AML-193 (cell line): ENCODE measurements around the gene GAS1.

Experiments
- DNase-seq, 2 experiments: peaks; one replicate each; lab custom pipeline; 2025; lab: John Stamatoyannopoulos, UW

The GAS1 gene

DNA sequence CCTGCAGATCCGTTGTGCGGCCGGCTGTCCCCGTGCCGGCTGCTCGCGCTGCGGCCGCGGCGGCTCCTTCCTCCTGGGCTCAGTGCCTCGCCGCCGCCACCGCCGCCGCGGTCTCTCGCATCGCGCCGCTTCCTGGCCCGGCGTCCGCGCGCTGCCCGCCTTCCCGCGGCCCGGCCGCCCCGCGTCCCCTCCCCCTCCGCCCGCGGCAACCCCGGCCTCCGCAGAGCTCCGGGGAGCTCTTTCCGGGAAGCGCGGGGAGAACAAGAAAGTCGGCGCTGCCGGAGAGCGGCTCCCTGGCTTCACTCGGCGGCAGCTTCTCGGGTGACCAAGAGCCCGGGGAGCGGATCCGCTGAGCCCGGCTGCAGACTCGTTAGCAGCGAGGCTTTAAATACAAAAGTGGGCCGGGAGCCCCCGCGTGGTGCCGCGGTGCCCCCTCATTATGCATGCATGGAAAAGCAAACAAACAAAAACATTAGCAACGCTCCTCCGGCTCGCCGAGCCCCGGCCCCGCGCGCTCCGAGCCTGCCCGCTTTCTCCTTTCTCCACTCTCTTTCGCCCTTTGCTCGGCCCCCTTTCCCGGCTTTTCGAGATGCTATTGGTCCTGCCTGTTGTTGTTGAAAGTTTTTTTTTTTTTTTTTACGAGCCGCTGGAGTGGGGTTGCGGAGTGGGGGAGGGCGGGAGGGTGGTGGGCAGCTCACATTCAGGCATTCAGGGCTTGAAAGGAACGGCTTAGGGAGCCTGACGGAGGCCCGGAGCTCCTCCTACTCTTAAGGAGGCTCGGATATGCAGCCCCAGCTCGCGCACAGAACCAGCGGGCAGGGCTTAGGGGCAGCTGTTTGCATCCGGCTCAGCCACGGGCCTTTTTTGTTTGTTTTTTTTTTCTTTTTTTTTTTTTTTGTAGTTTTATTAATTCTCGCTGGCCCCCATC is at the start of gene GAS1:
TSS of gene GAS1 (minus strand) at position 361 of the 928 bp plus-strand sequence. CDS start 727 bp downstream, outside the sequence.
- DNase-seq: no peak

DNA sequence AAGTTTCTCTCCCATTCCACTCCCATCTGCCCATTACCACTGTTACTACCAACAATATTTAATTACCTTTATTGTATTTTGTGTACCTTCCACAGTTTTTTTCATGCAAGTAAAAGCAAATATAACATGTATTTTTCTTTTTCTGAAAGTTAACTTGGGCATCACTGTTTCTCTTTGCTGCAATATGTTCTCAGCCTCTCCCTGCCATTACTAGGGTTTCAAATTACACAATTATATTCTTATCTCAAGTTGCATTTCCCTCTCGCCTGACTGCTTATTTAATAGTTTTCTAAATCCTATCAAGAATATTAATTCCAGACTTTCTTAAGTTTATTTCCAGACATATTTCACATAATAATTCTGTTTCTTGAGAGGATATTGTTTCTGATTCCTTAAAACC is 46.9 kb upstream of the GAS1 start:
- no peak for DNase-seq

DNA sequence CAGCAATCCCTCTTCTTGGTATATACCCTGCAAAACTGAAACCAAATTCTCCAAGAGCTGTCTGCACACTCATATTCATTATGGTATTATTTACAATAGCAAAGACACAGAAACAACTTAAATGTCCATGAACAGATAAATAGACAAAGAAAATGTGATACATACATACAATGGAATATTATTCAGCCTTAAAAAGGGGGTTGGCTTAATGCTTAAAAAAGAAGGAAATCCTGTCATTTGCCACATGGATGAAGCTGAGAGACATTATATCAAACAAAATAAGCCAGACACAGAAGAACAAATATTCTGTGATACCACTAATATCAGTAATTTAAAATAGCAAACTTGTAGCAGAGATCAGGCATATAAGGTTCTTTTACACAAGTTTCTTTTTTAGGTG is 46.5 kb upstream of the GAS1 start:
- DNase-seq: no peak

- no peak for DNase-seq
Observed at GRCh38 chr9:86991077-86991476, 43.8 kb upstream of the GAS1 start.

GRCh38 chr9:86990290-86990689 is 43.0 kb upstream of the GAS1 start:
- peak; percentile 5 to 10 for DNase-seq

GRCh38 chr9:86987900-86988299 is 40.6 kb upstream of the GAS1 start:
- no peak for DNase-seq

DNA sequence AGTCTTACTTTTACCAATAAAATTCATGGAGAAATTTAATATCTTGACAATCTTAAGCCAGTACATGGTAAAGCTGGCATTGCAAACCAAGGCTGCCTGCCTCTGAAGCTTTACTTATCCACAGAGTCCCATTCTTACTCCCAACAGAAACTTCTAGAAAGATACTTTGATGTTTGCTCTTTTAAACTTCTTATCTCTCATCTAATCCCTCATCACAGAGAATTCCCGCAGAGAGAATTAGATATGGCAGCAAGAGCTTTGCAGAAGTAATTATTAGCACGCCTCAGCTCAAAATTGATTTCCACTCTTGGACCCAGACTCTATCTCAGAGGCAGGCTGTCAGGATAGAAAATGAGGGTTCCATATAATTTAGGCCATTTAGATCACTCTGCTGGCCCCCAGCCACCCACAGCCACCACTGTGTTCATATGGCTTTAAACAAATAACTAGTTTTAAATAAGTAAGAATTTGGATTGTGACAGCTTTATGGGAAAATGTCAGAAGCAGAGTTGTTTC is 37.9 kb upstream of the GAS1 start:
- no peak for DNase-seq

GRCh38 chr9:86983620-86984259 is 36.4 kb upstream of the GAS1 start:
- no peak for DNase-seq

GRCh38 chr9:86983249-86983619 is 35.9 kb upstream of the GAS1 start:
- no peak for DNase-seq

DNA sequence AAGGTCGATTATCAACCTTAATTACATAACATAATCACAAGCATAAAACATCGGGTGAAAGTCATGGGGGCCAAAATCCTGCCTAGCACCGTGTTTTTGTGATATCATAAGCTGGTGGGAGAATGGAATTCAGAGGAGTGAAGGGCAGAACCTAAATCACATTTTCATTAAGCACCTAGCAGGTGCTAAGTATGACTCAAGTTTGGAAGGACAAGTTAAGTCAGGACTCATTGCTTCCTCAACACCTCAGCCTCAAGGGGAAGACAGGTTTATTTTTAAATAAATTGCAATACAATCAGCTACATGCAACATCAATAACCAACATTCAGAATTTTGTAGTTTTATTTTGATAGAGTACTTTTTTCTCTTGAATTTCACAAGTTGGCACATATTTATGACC is 33.5 kb upstream of the GAS1 start:
- no peak for DNase-seq

GRCh38 chr9:86979657-86980056 is 32.4 kb upstream of the GAS1 start:
- no peak for DNase-seq

DNA sequence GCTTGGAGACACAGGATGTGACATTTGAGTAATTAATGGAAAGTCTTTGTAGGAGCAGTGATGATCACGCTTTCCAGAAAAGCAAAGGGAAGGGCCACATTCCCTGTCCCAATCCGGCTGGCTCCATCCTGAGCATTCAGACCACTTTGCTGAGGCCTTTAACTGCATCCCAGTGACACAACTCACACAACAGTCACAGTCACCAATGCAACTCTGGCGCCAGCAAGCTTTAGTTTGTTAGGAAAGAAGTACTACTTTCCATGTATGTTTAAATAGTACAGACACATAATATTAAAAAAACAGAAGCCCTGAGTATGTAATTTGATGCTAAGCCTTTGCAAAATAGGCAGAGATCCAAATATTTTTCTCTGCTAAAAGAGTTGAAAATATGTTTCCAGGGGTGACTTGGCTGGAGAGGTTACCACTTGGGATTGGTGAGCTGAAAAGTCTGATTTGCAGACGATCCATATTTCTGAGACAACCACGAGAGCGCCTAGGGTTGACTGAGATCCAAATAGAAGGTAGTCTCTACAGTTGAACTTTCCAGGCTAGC is 31.7 kb upstream of the GAS1 start:
- DNase-seq: no peak

- DNase-seq: no peak
Observed at GRCh38 chr9:86978413-86978812, 31.1 kb upstream of the GAS1 start.

DNA sequence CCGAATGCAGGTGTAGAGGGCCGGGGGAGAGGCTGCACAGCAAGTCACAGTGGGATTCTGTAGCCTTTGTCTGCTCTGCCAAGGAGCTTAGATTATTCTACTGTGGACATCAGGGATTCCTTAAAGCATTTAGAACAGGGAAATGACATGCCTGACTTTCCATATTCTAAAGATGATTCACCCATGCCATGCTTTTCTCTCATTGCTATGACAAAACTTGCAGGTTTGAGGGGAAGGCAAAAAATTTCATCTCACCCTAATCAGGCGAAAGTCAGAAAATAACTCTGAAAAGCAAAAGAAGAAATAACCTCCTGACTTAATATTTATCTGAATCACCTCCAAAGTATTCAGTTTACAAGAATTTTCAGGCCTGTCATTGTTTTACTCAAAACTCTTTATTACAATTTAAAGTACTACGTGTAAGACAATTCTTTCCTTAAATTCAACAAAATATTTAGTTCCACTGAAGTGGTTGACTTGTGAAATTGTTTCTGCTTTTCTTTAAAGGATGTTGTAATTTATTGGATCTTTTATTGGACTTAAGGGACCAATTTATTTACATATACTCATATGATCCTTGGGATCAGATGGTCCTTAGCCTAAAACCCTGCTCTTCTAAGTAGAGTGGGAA is 30.0 kb upstream of the GAS1 start:
- no peak for DNase-seq

DNA sequence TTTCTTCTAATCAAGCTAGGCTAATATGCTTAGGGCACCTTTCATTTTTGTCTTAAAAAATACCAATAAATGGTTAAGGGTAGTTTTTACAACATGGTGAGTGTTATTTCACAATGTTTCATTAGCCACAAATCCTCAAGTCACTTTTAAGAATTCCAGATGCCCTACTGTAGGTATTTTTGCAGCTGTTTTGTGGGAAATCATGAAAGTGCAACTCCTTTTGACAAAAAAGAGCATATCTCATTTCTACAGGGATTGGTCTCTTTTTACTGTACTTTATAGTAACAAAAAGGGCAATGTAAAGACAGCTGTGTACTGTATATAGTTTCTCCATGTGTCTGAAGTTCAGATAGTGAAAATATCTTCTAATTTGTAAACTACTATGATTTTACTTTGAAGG is 28.3 kb upstream of the GAS1 start:
- DNase-seq: no peak

DNA sequence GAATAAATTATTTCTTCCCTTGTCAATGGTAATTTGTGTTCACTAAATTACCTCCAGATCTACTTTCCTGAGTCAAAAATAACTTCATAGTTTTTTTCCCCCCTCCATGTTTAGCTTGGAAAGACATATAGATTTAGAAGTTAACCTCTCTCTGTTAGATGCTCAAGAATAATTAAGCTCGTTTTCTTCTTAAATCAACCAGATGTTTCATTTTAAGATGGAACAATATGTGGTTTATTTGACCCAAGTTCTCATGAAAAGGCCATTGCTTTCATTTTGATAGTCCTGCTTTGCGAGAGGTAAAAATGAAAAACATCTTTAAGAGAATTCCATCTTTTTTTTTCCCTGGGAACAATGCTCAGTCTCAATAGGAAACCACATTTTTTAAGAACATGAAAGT is 27.7 kb upstream of the GAS1 start:
- no peak for DNase-seq

DNA sequence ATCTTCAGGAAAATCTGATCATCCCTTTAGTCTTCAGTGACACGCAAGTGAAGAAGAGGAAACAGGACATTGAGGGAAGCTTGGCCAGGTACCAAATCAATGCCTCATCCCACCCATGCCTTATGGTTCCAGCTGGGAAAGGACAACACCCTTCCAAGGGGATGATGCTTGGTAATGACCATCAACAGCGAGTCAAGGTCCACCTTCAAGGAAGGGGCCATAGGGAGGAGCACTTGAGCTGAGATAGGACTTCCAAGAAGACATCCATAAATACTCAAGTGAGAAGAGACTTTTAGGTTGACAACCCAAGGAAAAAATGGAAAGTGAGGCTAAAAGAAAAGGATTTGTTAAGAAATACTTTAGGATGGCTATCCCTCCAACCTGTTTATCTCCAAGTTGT is 27.1 kb upstream of the GAS1 start:
- no peak for DNase-seq

- DNase-seq: no peak
Observed at GRCh38 chr9:86971742-86972141, 24.4 kb upstream of the GAS1 start.

DNA sequence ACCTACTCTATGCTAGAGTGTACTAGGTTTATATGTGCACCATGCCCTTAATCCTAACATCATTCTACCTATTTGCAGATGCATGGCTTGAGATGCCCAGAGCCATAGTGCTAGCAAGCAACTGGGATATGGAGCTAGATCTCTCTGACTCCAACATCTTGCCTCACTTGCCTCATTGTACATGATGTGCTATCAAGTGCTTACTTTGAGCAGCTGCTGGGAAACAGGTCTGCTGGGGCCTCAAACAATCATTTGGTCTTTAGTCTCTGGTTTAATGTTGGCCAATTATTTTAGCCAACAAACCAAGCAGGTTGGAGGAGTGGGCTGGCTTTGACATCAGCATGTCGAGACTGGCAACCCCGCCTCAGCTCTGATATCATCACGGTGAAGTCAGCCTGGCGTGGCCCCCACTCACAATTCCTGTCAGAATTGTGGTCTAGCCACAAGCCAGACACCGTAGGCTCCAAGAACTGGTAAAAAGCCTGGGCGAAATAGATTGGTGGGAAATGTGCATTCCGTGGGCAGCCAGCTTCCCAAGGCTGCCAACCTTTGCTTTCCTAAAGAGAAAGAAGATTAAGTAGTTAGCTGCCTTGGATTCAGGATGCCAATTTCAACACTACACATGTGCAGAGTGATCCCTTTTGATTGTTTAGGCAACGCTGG is 21.1 kb upstream of the GAS1 start:
- DNase-seq: no peak

DNA sequence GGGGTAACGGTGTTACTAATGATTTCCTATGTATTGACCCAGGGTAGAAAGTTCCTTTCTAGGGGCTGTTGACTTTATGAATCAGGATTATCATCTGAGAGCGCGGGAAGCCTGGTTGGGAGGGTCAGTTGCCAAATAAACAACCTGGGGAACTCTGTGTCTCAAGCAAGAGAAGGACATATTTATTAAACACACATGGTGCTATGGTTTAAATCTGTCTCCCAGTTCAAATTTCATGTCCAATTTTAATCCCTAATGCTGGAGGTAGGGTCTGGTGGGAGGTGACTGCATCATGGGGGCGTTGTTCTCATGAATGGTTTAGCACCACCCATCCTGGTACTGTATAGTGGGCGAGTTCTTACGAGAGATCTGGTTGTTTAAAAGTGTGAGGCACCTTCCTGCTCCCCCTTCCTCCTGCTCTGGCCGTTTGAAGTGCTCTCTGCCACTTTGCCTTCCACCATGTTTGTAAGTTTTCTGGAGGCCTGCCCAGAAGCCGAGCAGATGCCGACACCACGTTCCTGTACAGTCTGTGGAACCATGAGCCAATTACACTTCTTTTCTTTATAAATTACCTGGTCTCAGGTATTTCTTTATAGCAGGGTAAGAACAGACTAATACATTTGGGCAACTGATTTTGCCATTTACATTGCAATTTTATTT is 19.7 kb upstream of the GAS1 start:
- no peak for DNase-seq

DNA sequence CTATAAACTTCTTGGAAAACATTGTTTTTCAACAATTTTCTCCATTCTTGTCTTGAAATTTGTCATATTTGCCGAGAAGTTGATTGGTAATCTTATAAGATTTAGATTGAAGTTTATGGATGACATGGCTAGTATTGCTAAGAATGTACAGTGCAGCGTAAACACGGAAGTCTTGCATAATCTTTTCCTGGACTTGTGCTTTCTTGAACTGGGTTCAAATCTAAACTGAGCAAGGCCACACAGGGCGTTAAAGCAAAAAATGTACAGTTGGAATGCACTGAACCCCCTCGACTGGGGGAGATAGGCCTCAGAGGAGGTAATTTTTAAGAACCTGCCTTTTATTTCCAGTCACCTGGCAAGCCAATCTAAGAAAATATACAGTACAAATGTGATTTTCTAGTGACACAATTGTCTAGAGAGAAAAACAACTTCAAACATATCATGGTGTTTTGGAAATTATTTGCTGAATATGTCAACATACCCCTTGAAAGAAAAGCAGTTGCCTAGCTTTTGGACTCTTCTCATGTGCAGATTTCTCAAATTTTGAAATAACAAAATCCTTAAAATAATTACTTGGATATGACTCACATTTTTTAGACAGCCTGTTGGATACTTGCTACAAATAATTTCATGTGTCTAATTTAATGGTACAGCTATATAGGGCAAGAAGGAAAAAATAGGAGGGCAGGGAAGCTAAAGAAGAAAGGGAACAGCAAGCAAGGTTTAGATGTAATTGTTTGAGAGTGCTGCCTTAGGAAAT is 18.5 kb upstream of the GAS1 start:
- no peak for DNase-seq
